K562 (cell line): ENCODE results near the gene SLC11A1. TPM values are rescaled to one million over a fixed set of nuclear protein-coding genes. Genes with fewer than 3 reads are reported as not detected.

Experiments used
- ATAC-seq: fragments of 200-7000 bp; cut with Tn5 transposase; 3 replicates; pipeline ENCODE4 v1.9.1; 2020; ENCODE audit warnings: moderate library complexity
- BruUV-seq: library from RNA; stranded (reverse); fragments of 400-500 nt; replicated peaks from 2 replicates; lab custom pipeline; 2021; lab: Mats Ljungman, UMichigan
- CTCF ChIA-PET: fragments of 300-600 bp; formaldehyde crosslinking; extraction: SDS; loops from one replicate; lab custom pipeline; 2021; ENCODE audit warnings: low intra/inter-chr PET ratio; lab: Yijun Ruan, JAX
- POLR2A ChIA-PET: fragments of 300-600, 350-650 bp; sonication (Branson Sonifier 250); formaldehyde crosslinking; extraction: SDS; loops from one replicate; lab custom pipeline; 2021; ENCODE audit warnings: antibody characterized with exemption, inconsistent platforms; lab: Yijun Ruan, JAX
- DNase-seq, 4 experiments: peaks; one replicate each; pipeline versions ENCODE4 v3.0.0 to v3.0.0-alpha.2; 2011 to 2018; ENCODE audit warnings: low spot score in 3 of 4, mixed read lengths in 3 of 4; ENCODE audit errors: extremely low read depth in 1 of 4
- FAIRE-seq: peaks from 2 replicates; lab custom pipeline; 2011; peaks lifted over from hg19 to GRCh38; lab: Jason Lieb, UNC
- H2AFZ ChIP-seq: 2 replicates; pipeline ENCODE4 v1.6.0; 2011; ENCODE audit warnings: low read depth, low read length, control low read depth, inconsistent platforms
- H3K27ac ChIP-seq: fragments of 200-600 bp; 3 replicates; pipeline ENCODE4 v1.8.0; 2011; ENCODE audit warnings: low read depth, mild to moderate bottlenecking, control low read depth, inconsistent platforms, low read length, moderate library complexity, mixed read lengths; ENCODE audit errors: extremely low read depth
- H3K27me3 ChIP-seq, 2 experiments: fragments of 300-600 bp in 1 of 2; 2 replicates in 1 of 2; 3 replicates in 1 of 2; pipeline versions ENCODE4 v1.6.0 to v1.8.0; 2011; ENCODE audit warnings: inconsistent platforms in 2 of 2, low read length in 2 of 2, mild to moderate bottlenecking in 1 of 2, mixed read lengths in 1 of 2, moderate library complexity in 1 of 2; ENCODE audit not compliant: control insufficient read depth in 2 of 2, insufficient read depth in 2 of 2
- H3K36me3 ChIP-seq: fragments of 300-600 bp; 3 replicates; pipeline ENCODE4 v1.8.0; 2011; ENCODE audit warnings: mild to moderate bottlenecking, low read length, inconsistent platforms; ENCODE audit not compliant: control insufficient read depth, insufficient read depth
- H3K4me1 ChIP-seq, 2 experiments: fragments of 200-600 bp in 1 of 2; replicated peaks in 1 of 2; 2 replicates in 1 of 2; 3 replicates in 1 of 2; pipeline versions ENCODE4 v1.5.1 to v1.8.0; 2011; ENCODE audit warnings: inconsistent platforms in 2 of 2, low read length in 2 of 2, mild to moderate bottlenecking in 1 of 2, mixed read lengths in 1 of 2, moderate library complexity in 1 of 2; ENCODE audit not compliant: control insufficient read depth in 2 of 2, insufficient read depth in 2 of 2
- H3K4me2 ChIP-seq: 2 replicates; pipeline ENCODE4 v1.6.1; 2011; ENCODE audit warnings: low read length, control low read depth, inconsistent platforms, mixed read lengths; ENCODE audit not compliant: insufficient read depth
- H3K4me3 ChIP-seq: fragments of 200-600 bp; sonication (generic), shearing (Covaris generic); 2 replicates; pipeline ENCODE4 v1.5.1; 2016; ENCODE audit warnings: control low read depth, inconsistent platforms
- H3K79me2 ChIP-seq: fragments of 200-600 bp; 3 replicates; pipeline ENCODE4 v1.8.0; 2011; ENCODE audit warnings: low read length, inconsistent platforms; ENCODE audit not compliant: control insufficient read depth, insufficient read depth
- H3K9ac ChIP-seq, 2 experiments: 2 replicates each; pipeline versions ENCODE4 v1.6.0 to v1.6.1; 2011; ENCODE audit warnings: low read depth in 2 of 2, low read length in 2 of 2, control low read depth in 1 of 2, inconsistent platforms in 1 of 2, mild to moderate bottlenecking in 1 of 2, mixed read lengths in 1 of 2; ENCODE audit not compliant: insufficient read depth in 1 of 2
- H3K9me1 ChIP-seq: one replicate; pipeline ENCODE4 v1.6.0; 2011; ENCODE audit warnings: inconsistent platforms, mild to moderate bottlenecking, low read length, moderate library complexity; ENCODE audit not compliant: control insufficient read depth, insufficient read depth
- H3K9me3 ChIP-seq: replicated peaks from 2 replicates; pipeline ENCODE4 v1.5.1; 2011; ENCODE audit warnings: low read depth, low read length, inconsistent platforms; ENCODE audit not compliant: control insufficient read depth, insufficient read depth
- H4K20me1 ChIP-seq: replicated peaks from 2 replicates; pipeline ENCODE4 v1.6.1; 2011; ENCODE audit warnings: low read length, inconsistent platforms, mixed read lengths; ENCODE audit not compliant: control insufficient read depth, insufficient read depth
- EP300 ChIP-seq: IDR thresholded peaks from 2 replicates; pipeline ENCODE4 v1.6.1; 2012; ENCODE audit warnings: low read length, improper control_type of control experiment
- RBM17 ChIP-seq: fragments of 200-400 bp; formaldehyde crosslinking; IDR thresholded peaks from 2 replicates; pipeline ENCODE4 v1.6.1; 2017; ENCODE audit warnings: low read depth, mild to moderate bottlenecking, low read length, borderline replicate concordance
- SRSF3 ChIP-seq: fragments of 200-400 bp; formaldehyde crosslinking; IDR thresholded peaks from 2 replicates; pipeline ENCODE4 v1.6.1; 2016; ENCODE audit warnings: mild to moderate bottlenecking, low read length, moderate library complexity; ENCODE audit not compliant: insufficient read depth
- TCF3 ChIP-seq: sonication (generic); formaldehyde crosslinking; IDR thresholded peaks from 2 replicates; pipeline ENCODE4 v1.4.0; 2020; ENCODE audit warnings: mild to moderate bottlenecking, missing genetic modification reagents
- ZNF79 ChIP-seq: fragments of 250-450 bp; sonication (Bioruptor Pico); IDR thresholded peaks from 2 replicates; pipeline ENCODE4 v1.4.0; 2020; ENCODE audit warnings: low read depth, mild to moderate bottlenecking, moderate library complexity
- WGBS: fragments of 100-300 bp; shearing (Covaris generic); methylation state at CpG from one replicate; pipeline ENCODE4 v1.1.6; 2016; ENCODE audit warnings: low coverage, mixed read lengths; ENCODE audit not compliant: insufficient coverage; ENCODE audit errors: missing lambda C conversion rate; 5-methylcytosine and 5-hydroxymethylcytosine counted together
- in situ Hi-C: fragments of 300-500 bp; cut with MboI; formaldehyde crosslinking; loops from 4 replicates; pipeline ENCODE4 v1.15.0; 2018; ENCODE audit warnings: inconsistent platforms, mixed read lengths
- intact Hi-C: fragments of 100-400 bp; cut with micrococcal nuclease; formaldehyde crosslinking; loops from 2 replicates; pipeline ENCODE4 v1.14.2; 2022
- polyA plus RNA-seq, 8 experiments: library from polyadenylated mRNA; depleted of rRNA in 4 of 8; stranded (reverse) in 5 of 8; unstranded in 3 of 8; fragments of >200 nt; fragmentation: Nextera tagmentation in 2 of 8; fragmentation: Illumina TruSeq in 1 of 8; extraction: Ambion mirVana in 2 of 8; extraction: Trizol in 1 of 8; gene quantifications; 2 replicates each; pipeline versions ENCODE4 v1.2.1 to v1.2.3, GENCODE V29; 2011 to 2014; ENCODE audit warnings: inconsistent platforms in 1 of 8, missing spikeins in 1 of 8
- total RNA-seq, 7 experiments: library from RNA; depleted of rRNA in 6 of 7; stranded (reverse); fragments of >200 nt in 6 of 7; fragmentation: Illumina TruSeq in 2 of 7; extraction: Trizol in 2 of 7; gene quantifications; 2 replicates each; pipeline versions ENCODE4 v1.2.1 to v1.2.3, GENCODE V29; 2011 to 2021; ENCODE audit warnings: low replicate concordance in 1 of 7
- TF ChIP-seq, protein P1 (sequence below): fragments of 450-650 bp; IDR thresholded peaks from 2 replicates; pipeline ENCODE4 v1.6.1; 2016; ENCODE audit warnings: antibody characterized with exemption

SLC11A1 gene
- total and polyA plus RNA-seq, 9 of the 15 experiments (the other 6 are each of a cell fraction or from before 2014, with no cell fraction given), result 0.35 to 1.6 (median 0.65) TPM

DNA sequence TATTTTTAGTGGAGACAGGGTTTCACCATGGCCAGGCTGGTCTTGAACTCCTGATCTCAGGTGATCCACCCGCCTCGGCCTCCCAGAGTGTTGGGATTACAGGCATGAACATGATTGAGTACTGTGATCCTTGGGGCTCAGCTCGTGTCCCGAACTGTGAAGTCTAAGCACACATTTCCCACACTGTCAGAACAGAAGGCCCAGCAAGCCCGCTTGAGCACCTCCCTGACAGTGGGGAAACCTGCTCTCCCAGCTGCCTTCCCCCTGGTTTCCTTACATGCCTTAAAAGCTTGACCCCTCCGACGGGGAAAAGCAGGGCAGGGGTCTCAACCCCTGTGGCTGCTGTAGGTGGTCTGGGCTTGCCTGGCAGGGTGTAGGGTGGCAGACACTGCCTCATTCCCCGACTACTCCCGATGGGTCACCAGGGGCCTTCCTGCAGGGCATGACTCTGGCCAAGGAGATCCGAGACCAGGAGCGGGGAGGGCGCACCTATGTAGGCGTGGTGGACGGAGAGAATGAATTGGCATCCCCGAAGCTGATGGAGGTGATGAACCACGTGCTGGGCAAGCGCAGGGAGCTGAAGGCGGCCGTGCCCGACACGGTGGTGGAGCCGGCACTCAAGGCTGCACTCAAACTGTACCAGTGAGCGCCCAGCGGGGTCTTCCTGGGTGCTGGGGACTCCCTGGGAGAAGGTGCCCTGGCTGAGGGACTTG is 46.9 kb downstream of the SLC11A1 start:
- ATAC-seq (no peak), FAIRE-seq (no peak), DNase-seq (no peak)
- no peak overlapping the region for H3K4me2 ChIP-seq
- 89% methylated on average over 5 of the region's 24 CpGs for WGBS
- H3K9me1 ChIP-seq, result no peaks in the 10 kb centered on the region
- no peaks in the 10 kb centered on the region for H3K27me3 ChIP-seq
- BruUV-seq, result no TSS peak
- TF ChIP-seq TCF3 (CRISPR knock-in tag) (no peak), EP300 (no peak), SRSF3 (no peak), ZNF79 (no peak), RBM17 (no peak)
- TF ChIP-seq, protein P1, sequence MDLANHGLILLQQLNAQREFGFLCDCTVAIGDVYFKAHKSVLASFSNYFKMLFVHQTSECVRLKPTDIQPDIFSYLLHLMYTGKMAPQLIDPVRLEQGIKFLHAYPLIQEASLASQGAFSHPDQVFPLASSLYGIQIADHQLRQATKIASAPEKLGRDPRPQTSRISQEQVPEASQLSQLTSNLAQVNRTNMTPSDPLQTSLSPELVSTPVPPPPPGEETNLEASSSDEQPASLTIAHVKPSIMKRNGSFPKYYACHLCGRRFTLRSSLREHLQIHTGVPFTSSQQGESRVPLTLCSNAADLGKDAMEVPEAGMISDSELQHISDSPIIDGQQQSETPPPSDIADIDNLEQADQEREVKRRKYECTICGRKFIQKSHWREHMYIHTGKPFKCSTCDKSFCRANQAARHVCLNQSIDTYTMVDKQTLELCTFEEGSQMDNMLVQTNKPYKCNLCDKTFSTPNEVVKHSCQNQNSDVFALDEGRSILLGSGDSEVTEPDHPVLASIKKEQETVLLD, result no peak
- no peak overlapping the region for H3K27ac ChIP-seq
- in situ Hi-C loops (no loop called here), intact Hi-C loops (no loop called here)
- H3K4me1 ChIP-seq, result peaks cover 5 to 37% of the 10 kb centered on the region in 2 experiments
- no peak overlapping the region for H3K4me3 ChIP-seq
- H3K79me2 ChIP-seq, result no peaks in the 10 kb centered on the region
- H3K9ac ChIP-seq, result no peak overlapping the region
- no peak overlapping the region for H2AFZ ChIP-seq
- POLR2A ChIA-PET, result no interaction called here
- no peaks in the 10 kb centered on the region for H3K9me3 ChIP-seq
- H4K20me1 ChIP-seq, result no peaks in the 10 kb centered on the region
- no peaks in the 10 kb centered on the region for H3K36me3 ChIP-seq
- CTCF ChIA-PET, result no interaction called here
